PC-9 (cell line): ENCODE results near the gene TOP1. TPM values are rescaled to one million over a fixed set of nuclear protein-coding genes. Genes with fewer than 3 reads are reported as not detected.

Experiments
- BruUV-seq: library from RNA; stranded (reverse); fragments of 400-500 nt; replicated peaks from 2 replicates; lab custom pipeline; 2021; lab: Mats Ljungman, UMichigan
- CTCF ChIA-PET: fragments of 300-600 bp; sonication (Branson Sonifier 250); formaldehyde crosslinking; loops from one replicate; lab custom pipeline; 2022; ENCODE audit warnings: antibody characterized with exemption; lab: Charles Lee
- POLR2A ChIA-PET: fragments of 300-600 bp; sonication (Branson Sonifier 250); formaldehyde crosslinking; loops from one replicate; lab custom pipeline; 2022; ENCODE audit warnings: antibody characterized with exemption; ENCODE audit not compliant: unreplicated experiment; lab: Charles Lee
- DNase-seq, 2 experiments: peaks; one replicate each; pipeline versions ENCODE4 v3.0.0 to v3.0.0-alpha.2; 2015 to 2022; ENCODE audit warnings: mixed read lengths in 1 of 2
- H2AFZ ChIP-seq: fragments of 200-600 bp; sonication (generic); 2 replicates; pipeline ENCODE4 v1.8.1; 2017; ENCODE audit warnings: antibody characterized with exemption
- H3F3A ChIP-seq: fragments of 200-600 bp; sonication (generic); 2 replicates; pipeline ENCODE4 v1.8.1; 2017; ENCODE audit warnings: antibody characterized with exemption, mild to moderate bottlenecking, low read depth; ENCODE audit not compliant: insufficient read depth
- H3K27ac ChIP-seq: fragments of 200-600 bp; sonication (generic); 2 replicates; pipeline ENCODE4 v1.6.1; 2016; ENCODE audit warnings: mixed run types
- H3K27me3 ChIP-seq: fragments of 200-600 bp; sonication (generic); 2 replicates; pipeline ENCODE4 v1.6.1; 2016; ENCODE audit warnings: low read depth, mixed run types; ENCODE audit not compliant: insufficient read depth
- H3K36me3 ChIP-seq: fragments of 200-600 bp; sonication (generic); 2 replicates; pipeline ENCODE4 v1.6.1; 2016; ENCODE audit warnings: low read depth, mixed run types
- H3K4me1 ChIP-seq: fragments of 200-600 bp; sonication (generic); replicated peaks from 2 replicates; pipeline ENCODE4 v1.6.1; 2016; ENCODE audit warnings: mixed run types; ENCODE audit not compliant: insufficient read depth
- H3K4me2 ChIP-seq: fragments of 200-600 bp; sonication (generic); 2 replicates; pipeline ENCODE4 v1.6.1; 2017; ENCODE audit warnings: mixed run types
- H3K4me3 ChIP-seq: fragments of 200-600 bp; sonication (generic); 2 replicates; pipeline ENCODE4 v1.6.1; 2016; ENCODE audit warnings: mixed run types
- H3K79me2 ChIP-seq: fragments of 200-600 bp; sonication (generic); 2 replicates; pipeline ENCODE4 v1.6.1; 2017; ENCODE audit warnings: low read depth, mixed run types
- H3K9me2 ChIP-seq: fragments of 200-600 bp; sonication (generic); 2 replicates; pipeline ENCODE4 v1.8.1; 2017; ENCODE audit warnings: mild to moderate bottlenecking; ENCODE audit not compliant: insufficient read depth
- H3K9me3 ChIP-seq: fragments of 200-600 bp; sonication (generic); 2 replicates; pipeline ENCODE4 v1.8.1; 2016; ENCODE audit warnings: low read depth; ENCODE audit not compliant: insufficient read depth
- H4K20me1 ChIP-seq: fragments of 200-600 bp; sonication (generic); 2 replicates; pipeline ENCODE4 v1.8.1; 2017; ENCODE audit not compliant: insufficient read depth
- CTCF ChIP-seq: fragments of 200-600 bp; sonication (generic); conservative IDR thresholded peaks from 2 replicates; pipeline ENCODE4 v1.6.1; 2017; ENCODE audit warnings: mixed run types, antibody characterized with exemption, mild to moderate bottlenecking, moderate library complexity
- EZH2 ChIP-seq: fragments of 200-600 bp; sonication (generic); IDR thresholded peaks from 2 replicates; pipeline ENCODE4 v1.8.0; 2017; ENCODE audit warnings: antibody characterized with exemption, low read depth
- intact Hi-C: fragments of 100-400 bp; cut with micrococcal nuclease; formaldehyde crosslinking; loops from one replicate; pipeline ENCODE4 v1.10.0; 2022; ENCODE audit not compliant: unreplicated experiment
- total RNA-seq: library from RNA; stranded (reverse); gene quantifications from 2 replicates; pipeline ENCODE4 v1.2.3, GENCODE V29; 2021

Gene TOP1
- total RNA-seq, 1 experiment from 2014 or later, result 55.8 TPM

GRCh38 chr20:41140226-41141133 is 111.9 kb downstream of the TOP1 start:
- H3K9me3 ChIP-seq, result no peaks in the 10 kb centered on the region
- DNase-seq, result no peak
- H3K4me3 ChIP-seq, result no peak overlapping the region
- no peaks in the 10 kb centered on the region for H3K9me2 ChIP-seq
- TF ChIP-seq EZH2 (no peak), CTCF (no peak)
- ChIA-PET CTCF (no interaction called here), POLR2A (no interaction called here)
- no peaks in the 10 kb centered on the region for H3K27me3 ChIP-seq
- H2AFZ ChIP-seq, result no peak overlapping the region
- H4K20me1 ChIP-seq, result peaks cover 6% of the 10 kb centered on the region; the same call in 1 of the 2 replicates
- H3K79me2 ChIP-seq, result peaks cover 48% of the 10 kb centered on the region
- no peak overlapping the region for H3K27ac ChIP-seq
- no peaks in the 10 kb centered on the region for H3K36me3 ChIP-seq
- peaks cover 11% of the 10 kb centered on the region; the same call in 1 of the 2 replicates for H3F3A ChIP-seq
- no TSS peak for BruUV-seq
- intact Hi-C loops, result no loop called here
- H3K4me1 ChIP-seq, result peaks cover 15% of the 10 kb centered on the region
- no peak overlapping the region for H3K4me2 ChIP-seq

GRCh38 chr20:41141153-41141815 is 112.7 kb downstream of the TOP1 start:
- BruUV-seq, result no TSS peak
- Histone ChIP-seq H3K36me3 (no peaks in the 10 kb centered on the region), H3K9me3 (no peaks in the 10 kb centered on the region), H3K4me2 (no peak overlapping the region), H2AFZ (no peak overlapping the region), H3K27me3 (no peaks in the 10 kb centered on the region), H3K9me2 (no peaks in the 10 kb centered on the region), H3F3A (0 out of 2 replicates have a peak, but pooled peaks cover 4% of the 10 kb centered on the region), H3K4me1 (peaks cover 13% of the 10 kb centered on the region), H4K20me1 (peaks cover 6% of the 10 kb centered on the region; the same call in 1 of the 2 replicates), H3K27ac (no peak overlapping the region), H3K79me2 (peaks cover 51% of the 10 kb centered on the region), H3K4me3 (no peak overlapping the region)
- POLR2A ChIA-PET, result no interaction called here
- no peak for TF ChIP-seq EZH2
- no peak for TF ChIP-seq CTCF
- CTCF ChIA-PET, result no interaction called here
- intact Hi-C loops, result no loop called here
- no peak for DNase-seq

- BruUV-seq, result no TSS peak
- Histone ChIP-seq H3F3A (no peaks in the 10 kb centered on the region), H4K20me1 (peaks cover 6% of the 10 kb centered on the region; the same call in 1 of the 2 replicates), H3K9me3 (no peaks in the 10 kb centered on the region), H3K4me3 (no peak overlapping the region), H3K79me2 (peaks cover 51% of the 10 kb centered on the region), H2AFZ (no peak overlapping the region), H3K4me2 (no peak overlapping the region), H3K36me3 (no peaks in the 10 kb centered on the region), H3K4me1 (peaks cover 11% of the 10 kb centered on the region; the same call in 1 of the 2 replicates), H3K9me2 (no peaks in the 10 kb centered on the region), H3K27me3 (no peaks in the 10 kb centered on the region), H3K27ac (no peak overlapping the region)
- TF ChIP-seq EZH2, result no peak
- TF ChIP-seq CTCF, result no peak
- DNase-seq, result no peak
- intact Hi-C loops, result no loop called here
- CTCF ChIA-PET, result no interaction called here
- POLR2A ChIA-PET, result no interaction called here
Observed at GRCh38 chr20:41142245-41142644, 113.6 kb downstream of the TOP1 start.
